LNCAP (cell line): ENCODE measurements around the gene TMEM35B.

Experiments
- TF ChIP-seq, protein P1 (sequence below): fragments of 450-650 bp; IDR thresholded peaks from 2 replicates; pipeline ENCODE4 v1.5.1; 2017; ENCODE audit warnings: mild to moderate bottlenecking

The TMEM35B gene

GRCh38 chr1:34984793-34985608, at the start of gene TMEM35B:
Gene TMEM35B (minus strand): TSS chr1:34985347. CDS start chr1:34985305, 42 bp downstream.
- TF ChIP-seq, protein P1, sequence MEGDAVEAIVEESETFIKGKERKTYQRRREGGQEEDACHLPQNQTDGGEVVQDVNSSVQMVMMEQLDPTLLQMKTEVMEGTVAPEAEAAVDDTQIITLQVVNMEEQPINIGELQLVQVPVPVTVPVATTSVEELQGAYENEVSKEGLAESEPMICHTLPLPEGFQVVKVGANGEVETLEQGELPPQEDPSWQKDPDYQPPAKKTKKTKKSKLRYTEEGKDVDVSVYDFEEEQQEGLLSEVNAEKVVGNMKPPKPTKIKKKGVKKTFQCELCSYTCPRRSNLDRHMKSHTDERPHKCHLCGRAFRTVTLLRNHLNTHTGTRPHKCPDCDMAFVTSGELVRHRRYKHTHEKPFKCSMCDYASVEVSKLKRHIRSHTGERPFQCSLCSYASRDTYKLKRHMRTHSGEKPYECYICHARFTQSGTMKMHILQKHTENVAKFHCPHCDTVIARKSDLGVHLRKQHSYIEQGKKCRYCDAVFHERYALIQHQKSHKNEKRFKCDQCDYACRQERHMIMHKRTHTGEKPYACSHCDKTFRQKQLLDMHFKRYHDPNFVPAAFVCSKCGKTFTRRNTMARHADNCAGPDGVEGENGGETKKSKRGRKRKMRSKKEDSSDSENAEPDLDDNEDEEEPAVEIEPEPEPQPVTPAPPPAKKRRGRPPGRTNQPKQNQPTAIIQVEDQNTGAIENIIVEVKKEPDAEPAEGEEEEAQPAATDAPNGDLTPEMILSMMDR: no peak

DNA sequence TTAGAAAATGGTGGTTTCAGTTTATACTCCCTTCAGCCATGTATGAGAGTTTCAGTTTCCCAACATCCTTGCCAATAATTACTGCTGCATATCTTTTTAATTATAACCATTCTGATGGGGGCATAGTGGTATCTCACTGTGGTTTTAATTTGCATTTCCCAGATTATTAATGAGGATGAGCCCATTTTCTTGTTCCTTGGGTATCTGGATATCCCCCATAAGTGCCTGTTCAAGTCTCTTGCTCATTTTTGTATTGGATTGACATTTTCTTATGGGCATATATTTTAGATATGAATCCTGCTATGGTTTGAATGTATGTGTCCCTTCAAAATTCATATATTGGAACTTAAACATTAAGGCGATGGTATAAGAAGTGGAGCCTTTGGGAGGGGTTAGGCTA, 48.2 kb upstream of the TMEM35B start:
- TF ChIP-seq, protein P1: no peak

DNA sequence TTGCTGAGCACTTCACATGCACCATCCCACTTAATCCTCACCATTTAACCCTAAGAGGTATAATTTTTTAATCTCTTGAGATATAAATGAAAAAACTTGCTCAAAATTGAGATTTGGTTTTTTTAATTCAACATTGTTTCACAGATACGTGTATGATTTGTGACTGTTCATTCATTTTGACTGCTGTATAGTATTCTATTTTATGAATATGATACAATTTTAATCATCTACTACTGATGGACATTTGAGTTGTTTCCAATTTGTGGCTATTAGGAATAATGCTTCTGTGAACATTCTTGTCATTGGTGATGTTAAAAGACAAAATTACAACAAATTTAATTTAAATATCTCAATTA, 47.2 kb upstream of the TMEM35B start:
- TF ChIP-seq, protein P1: no peak

DNA sequence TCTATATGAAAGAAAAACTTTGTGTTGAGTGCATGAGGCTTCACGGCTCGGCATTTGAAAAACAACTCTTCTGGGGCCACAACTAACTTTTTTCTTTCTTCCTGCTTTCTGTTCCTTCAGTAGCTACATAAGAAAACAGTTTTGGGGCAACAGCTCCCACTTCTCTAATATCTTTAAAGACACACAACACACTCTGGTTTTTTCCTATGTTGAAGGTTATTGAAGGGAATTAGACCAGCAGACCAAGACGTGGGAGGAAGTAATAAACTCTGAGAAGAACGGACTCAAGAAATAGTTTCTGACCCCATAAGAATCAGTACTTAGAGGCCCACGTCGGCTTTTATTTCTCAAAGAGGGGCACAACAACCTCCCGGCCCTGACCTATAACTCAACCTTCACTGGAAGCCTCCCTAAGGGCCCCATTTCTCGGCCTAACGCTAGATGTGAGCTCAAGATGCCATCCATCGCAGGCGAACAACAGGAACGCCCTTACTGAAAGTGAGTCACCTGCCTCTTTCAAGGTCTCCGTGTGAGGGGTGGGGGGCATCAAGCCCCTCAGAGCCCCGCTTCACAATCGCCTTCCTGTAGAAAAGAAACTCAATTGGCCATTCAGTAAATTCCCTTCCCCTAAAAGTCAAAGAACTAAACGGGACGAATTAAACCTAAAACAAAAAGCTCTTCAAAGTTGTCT, 45.8 kb upstream of the TMEM35B start:
- TF ChIP-seq, protein P1: no peak

DNA sequence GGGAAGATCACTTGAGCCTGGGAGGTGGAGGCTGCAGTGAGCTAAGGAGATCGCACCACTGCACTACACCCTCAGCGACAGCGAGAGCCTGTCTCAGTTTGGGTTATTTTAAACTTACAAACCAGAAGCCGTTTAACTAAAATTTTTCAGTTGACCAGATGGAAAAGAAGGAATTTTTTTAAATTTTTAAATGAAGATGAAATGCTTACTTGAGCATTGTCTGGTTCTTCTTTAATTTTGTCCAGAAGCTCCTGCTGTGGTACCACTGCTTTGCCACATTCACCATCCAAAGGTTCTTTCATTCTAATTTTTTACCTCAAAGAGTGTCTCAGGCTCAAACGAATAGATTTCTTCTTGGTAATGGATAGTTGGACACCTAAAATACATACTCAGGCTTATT, 45.2 kb upstream of the TMEM35B start:
- TF ChIP-seq, protein P1: no peak

DNA sequence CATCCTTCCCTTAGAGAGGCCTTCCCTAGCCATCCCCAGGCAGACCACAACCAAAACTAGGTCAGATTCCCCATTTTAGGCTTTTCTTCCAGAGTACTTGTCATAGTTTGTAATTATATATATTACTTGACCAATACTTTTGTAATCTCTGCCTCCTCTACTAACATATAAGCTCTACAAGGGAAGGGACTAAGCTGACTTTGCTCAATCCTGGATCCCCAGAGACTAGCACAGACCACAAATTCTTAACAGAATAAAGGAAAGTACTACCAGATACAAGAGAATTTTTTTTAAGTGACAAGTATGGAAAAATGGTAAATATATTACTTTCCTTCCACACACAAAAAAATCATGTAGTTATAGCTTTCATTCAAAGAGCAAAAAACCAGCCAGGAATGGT, 44.6 kb upstream of the TMEM35B start:
- TF ChIP-seq, protein P1: no peak

DNA sequence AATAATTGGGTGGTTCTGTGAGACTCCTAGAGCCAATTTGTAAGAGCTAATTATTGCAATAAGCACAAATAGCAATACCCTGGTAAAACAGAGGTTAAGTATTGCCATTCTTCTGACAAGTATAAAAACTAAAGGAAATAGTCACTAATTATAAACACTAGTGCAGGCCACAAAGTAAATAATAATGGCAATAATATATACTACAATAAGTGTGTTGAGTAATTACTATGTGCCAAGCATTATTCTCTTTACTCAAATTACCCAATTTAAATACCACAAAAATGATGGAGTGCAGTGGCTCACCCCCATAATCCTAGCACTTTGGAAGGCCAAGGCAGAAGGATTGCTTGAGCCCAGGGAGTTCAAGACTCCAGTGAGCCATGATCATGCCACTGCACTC, 31.3 kb upstream of the TMEM35B start:
- TF ChIP-seq, protein P1: no peak
